GM12801 (cell line): ENCODE data around the gene PCDHGC5.

Experiments
- TF ChIP-seq, protein P1 (sequence below): IDR thresholded peaks from one replicate; pipeline ENCODE4 v1.5.1; 2011; ENCODE audit warnings: control low read depth; ENCODE audit not compliant: insufficient read length; ENCODE audit errors: extremely low read depth

PCDHGC5 gene

DNA sequence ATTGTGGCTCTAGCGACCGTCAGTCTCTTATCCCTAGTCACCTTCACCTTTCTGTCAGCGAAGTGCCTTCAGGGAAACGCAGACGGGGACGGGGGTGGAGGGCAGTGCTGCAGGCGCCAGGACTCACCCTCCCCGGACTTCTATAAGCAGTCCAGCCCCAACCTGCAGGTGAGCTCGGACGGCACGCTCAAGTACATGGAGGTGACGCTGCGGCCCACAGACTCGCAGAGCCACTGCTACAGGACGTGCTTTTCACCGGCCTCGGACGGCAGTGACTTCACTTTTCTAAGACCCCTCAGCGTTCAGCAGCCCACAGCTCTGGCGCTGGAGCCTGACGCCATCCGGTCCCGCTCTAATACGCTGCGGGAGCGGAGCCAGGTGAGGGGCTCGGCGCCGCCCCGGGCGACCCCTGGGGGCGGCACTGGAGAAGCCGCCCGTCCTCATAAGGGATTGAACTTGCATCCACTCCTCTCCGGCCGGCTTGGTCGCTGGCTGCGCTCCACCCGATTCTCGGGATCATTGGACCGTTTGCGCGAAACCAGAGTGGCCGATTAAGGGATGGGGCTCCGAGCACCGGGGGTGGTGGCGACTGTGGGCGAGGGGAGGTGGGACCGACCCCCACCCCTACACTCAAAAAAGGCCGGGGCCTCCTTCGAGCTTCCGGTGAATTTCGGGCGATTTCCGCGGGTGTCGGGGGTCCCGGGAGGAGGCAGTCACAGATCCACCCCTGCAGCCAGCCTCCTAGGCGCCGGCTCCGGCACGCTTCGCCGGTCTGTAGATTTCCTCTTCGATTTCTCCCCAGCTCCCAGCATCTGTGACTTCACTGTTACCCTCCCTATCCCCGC, 2.7 kb downstream of the PCDHGC5 start:
- TF ChIP-seq, protein P1, sequence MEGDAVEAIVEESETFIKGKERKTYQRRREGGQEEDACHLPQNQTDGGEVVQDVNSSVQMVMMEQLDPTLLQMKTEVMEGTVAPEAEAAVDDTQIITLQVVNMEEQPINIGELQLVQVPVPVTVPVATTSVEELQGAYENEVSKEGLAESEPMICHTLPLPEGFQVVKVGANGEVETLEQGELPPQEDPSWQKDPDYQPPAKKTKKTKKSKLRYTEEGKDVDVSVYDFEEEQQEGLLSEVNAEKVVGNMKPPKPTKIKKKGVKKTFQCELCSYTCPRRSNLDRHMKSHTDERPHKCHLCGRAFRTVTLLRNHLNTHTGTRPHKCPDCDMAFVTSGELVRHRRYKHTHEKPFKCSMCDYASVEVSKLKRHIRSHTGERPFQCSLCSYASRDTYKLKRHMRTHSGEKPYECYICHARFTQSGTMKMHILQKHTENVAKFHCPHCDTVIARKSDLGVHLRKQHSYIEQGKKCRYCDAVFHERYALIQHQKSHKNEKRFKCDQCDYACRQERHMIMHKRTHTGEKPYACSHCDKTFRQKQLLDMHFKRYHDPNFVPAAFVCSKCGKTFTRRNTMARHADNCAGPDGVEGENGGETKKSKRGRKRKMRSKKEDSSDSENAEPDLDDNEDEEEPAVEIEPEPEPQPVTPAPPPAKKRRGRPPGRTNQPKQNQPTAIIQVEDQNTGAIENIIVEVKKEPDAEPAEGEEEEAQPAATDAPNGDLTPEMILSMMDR: no peak

DNA sequence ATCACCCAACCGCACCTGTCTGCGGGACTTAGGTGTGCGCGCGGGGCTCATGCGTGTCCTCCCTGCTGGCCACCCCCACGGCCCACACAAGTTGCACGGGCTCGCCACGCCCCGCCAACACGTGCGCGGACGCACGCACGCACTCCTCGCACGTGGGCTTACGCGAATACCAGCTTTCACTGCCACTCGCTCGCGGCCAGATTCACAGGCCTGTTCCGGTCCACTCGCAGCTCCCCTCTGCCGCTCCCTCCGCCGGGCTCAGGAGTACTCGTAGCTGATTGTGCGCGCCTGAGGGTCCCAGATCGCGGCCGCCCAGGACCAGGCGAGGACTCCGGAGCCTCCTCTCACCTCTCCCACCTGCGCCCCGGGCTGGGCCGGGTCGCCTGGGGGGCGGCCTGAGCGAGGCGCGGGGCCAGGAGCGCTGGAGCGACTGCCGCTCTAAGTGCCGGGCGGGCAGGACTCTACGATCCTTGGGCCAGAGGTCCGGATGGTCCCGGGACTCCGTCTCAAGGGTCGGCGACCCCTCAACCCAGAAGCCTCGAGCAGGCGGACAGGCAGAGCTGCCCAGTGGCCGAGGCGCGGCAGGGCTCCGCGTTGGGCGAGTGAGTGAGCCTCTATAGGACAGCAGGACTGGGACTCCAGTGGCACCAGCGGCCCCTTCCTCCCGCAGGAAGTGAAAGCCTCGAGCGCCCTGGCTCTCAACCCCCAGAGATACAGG, 3.4 kb downstream of the PCDHGC5 start:
- TF ChIP-seq, protein P1: no peak

DNA sequence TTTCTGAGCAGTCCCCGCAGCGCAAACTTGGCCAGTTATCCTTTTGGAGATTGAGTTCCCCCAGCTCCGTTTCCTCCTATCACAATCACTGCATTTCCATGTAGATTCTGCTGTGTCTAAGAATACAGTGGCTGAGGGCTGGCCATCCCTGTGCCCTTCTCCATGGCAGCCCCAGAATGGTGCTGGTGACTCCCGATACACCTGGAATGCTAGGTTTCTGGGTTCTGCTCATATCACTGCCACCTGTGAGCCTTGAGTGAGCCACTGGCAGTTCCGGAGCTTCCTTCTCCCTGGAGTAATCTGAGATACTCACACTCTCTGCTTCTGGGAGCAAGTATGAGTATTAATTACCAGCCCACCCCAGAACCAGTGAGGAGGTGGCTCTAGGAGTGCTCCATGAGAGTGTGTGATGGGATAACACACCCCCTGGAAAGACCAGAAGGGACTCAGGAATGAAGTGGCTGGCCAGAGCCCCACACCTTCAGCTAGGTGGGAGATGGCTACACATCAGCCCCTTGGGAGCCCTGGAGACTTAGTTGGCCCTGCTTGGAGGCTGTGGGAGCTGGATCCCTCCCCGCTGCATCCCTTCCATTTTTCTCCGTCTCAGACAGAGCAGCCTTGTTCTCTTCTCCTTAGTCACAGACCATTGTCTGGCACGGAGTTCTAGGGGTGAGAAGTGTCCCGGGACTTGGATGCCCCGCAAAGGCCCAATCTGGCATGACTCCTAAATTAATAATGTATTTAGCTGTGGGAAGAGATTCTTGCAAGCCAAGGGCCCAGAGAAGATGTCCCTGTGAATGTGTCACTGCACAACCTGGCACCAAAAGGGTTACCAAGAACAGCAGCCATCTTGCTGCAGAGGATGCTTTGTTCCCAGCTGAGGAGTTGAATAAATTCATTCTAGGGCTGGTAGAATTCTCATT, 4.9 kb downstream of the PCDHGC5 start:
- TF ChIP-seq, protein P1: no peak

DNA sequence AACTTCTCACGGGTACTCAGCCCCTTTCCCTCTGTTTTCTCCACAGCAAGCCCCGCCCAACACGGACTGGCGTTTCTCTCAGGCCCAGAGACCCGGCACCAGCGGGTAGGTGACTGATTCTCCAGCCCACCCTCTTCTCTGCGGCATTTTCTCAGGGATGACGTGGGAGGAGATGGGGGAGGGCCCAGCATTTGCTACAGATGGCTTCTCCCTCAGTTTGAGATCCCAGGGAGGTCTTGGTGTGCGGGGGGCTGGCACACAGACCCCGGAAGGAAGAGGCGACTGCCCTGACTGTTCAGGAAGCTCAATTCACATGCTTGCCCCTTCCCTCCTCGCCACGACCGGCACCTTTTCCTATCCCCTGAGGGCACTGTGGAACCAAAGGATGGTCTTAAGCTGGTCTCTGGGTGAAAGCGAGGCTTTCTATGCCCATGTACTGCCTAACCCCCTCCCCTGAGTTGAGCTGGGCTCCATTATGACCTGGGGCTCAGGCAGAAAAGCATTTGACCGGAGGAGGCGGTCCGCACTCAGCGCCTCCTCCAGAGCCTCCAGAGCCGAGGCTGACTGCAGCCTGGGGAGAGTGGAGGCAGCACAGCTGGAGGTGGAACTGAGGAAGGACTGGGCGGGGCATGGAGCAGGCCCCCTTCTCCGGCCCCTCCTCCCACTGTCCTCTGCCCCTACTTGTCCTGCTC, 6.0 kb downstream of the PCDHGC5 start:
- TF ChIP-seq, protein P1: no peak

DNA sequence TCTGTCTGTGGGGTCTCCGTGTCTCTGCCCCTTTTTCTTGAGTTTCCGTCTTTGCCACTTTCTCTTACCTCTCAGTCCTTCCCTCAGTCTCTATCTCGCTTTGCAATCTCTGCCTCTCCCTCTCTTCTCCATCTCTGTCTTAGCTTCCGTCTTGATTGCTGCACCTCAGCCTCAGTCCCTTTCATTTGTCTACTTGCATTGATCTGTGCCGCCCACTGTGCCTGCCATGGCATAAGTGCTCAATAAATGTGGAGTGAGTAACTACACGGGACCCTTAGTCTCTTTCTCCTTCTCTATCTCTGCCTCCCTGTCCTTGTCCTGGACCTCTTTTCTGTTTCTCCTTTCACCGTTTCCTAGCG, 6.6 kb downstream of the PCDHGC5 start:
- TF ChIP-seq, protein P1: no peak

DNA sequence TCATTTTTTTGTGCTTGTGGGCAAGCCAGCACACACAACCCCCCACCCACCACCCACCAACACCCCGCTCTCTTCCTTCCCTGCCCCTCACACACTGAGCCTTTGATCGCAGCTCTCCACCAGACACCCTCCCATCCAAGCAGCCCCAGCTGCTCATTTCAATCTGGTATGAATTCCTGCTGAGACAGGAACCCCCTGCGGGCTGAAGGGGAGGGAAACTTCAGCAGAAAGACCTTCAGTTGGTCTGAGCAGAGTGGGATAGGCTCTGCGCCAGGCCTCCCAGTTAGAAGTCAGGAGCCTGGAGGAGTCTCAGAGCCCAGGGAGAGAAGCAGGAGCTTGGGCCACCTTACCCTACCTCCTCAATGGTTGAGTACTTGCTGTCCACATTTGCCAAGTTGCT, 7.2 kb downstream of the PCDHGC5 start:
- TF ChIP-seq, protein P1: no peak
